A673 (cell line): ENCODE results near the gene AUH. TPM values are rescaled to one million over a fixed set of nuclear protein-coding genes. Genes with fewer than 3 reads are reported as not detected.

Experiments used
- BruUV-seq: library from RNA; stranded (reverse); fragments of 400-500 nt; replicated peaks from 2 replicates; lab custom pipeline; 2021; lab: Mats Ljungman, UMichigan
- CTCF ChIA-PET: fragments of 300-600 bp; sonication (Branson Sonifier 250); formaldehyde crosslinking; loops from one replicate; lab custom pipeline; 2022; ENCODE audit warnings: antibody characterized with exemption; lab: Charles Lee
- POLR2A ChIA-PET: fragments of 300-600 bp; sonication (Branson Sonifier 250); formaldehyde crosslinking; loops from one replicate; lab custom pipeline; 2022; ENCODE audit warnings: antibody characterized with exemption; ENCODE audit not compliant: low non-redundant PET; lab: Charles Lee
- DNase-seq: peaks from one replicate; pipeline ENCODE4 v3.0.0-alpha.2; 2015; ENCODE audit warnings: low spot score
- H3K27ac ChIP-seq: fragments of 200-600 bp; sonication (generic); 2 replicates; pipeline ENCODE4 v1.5.1; 2016; ENCODE audit warnings: mixed run types, low read depth, mild to moderate bottlenecking, mixed read lengths, antibody characterized with exemption, low read length; ENCODE audit not compliant: poor library complexity, severe bottlenecking
- H3K27me3 ChIP-seq: fragments of 200-600 bp; sonication (generic); replicated peaks from 2 replicates; pipeline ENCODE4 v1.6.1; 2017; ENCODE audit warnings: mixed run types, low read depth, mild to moderate bottlenecking, mixed read lengths, antibody characterized with exemption, low read length; ENCODE audit not compliant: insufficient read depth, poor library complexity
- H3K36me3 ChIP-seq: fragments of 200-600 bp; sonication (generic); 2 replicates; pipeline ENCODE4 v1.6.1; 2016; ENCODE audit warnings: mixed run types, mild to moderate bottlenecking, mixed read lengths, antibody characterized with exemption, low read length; ENCODE audit not compliant: insufficient read depth, poor library complexity, severe bottlenecking
- H3K4me1 ChIP-seq: fragments of 200-600 bp; sonication (generic); 2 replicates; pipeline ENCODE4 v1.6.1; 2017; ENCODE audit warnings: mixed run types, mild to moderate bottlenecking, mixed read lengths, antibody characterized with exemption, low read length; ENCODE audit not compliant: insufficient read depth, poor library complexity, severe bottlenecking
- H3K4me3 ChIP-seq: fragments of 200-600 bp; sonication (generic); 2 replicates; pipeline ENCODE4 v1.5.1; 2016; ENCODE audit warnings: low read depth, mixed run types, mild to moderate bottlenecking, mixed read lengths, low read length; ENCODE audit not compliant: poor library complexity, severe bottlenecking
- H3K9me3 ChIP-seq: fragments of 200-600 bp; sonication (generic); 2 replicates; pipeline ENCODE4 v1.6.1; 2016; ENCODE audit warnings: mixed run types, low read depth, mild to moderate bottlenecking, mixed read lengths, antibody characterized with exemption, low read length; ENCODE audit not compliant: poor library complexity, severe bottlenecking
- EZH2 ChIP-seq: fragments of 200-600 bp; sonication (generic); IDR thresholded peaks from 2 replicates; pipeline ENCODE4 v1.6.1; 2017; ENCODE audit warnings: borderline replicate concordance, low read depth, mild to moderate bottlenecking, mixed read lengths, antibody characterized with exemption, low read length; ENCODE audit not compliant: poor library complexity, severe bottlenecking
- intact Hi-C: fragments of 100-400 bp; cut with micrococcal nuclease; formaldehyde crosslinking; loops from one replicate; pipeline ENCODE4 v1.10.0; 2022; ENCODE audit not compliant: unreplicated experiment
- total RNA-seq: library from RNA; stranded (reverse); gene quantifications from 2 replicates; pipeline ENCODE4 v1.2.3, GENCODE V29; 2021
- TF ChIP-seq, protein P1 (sequence below): fragments of 300-800, 200-600 bp; sonication (generic); conservative IDR thresholded peaks from 2 replicates; pipeline ENCODE4 v1.5.1; 2017; ENCODE audit warnings: low read depth, mild to moderate bottlenecking, antibody characterized with exemption, low read length, moderate library complexity, mixed read lengths

The AUH gene
- total RNA-seq, 1 experiment from 2014 or later: 12.3 TPM

DNA sequence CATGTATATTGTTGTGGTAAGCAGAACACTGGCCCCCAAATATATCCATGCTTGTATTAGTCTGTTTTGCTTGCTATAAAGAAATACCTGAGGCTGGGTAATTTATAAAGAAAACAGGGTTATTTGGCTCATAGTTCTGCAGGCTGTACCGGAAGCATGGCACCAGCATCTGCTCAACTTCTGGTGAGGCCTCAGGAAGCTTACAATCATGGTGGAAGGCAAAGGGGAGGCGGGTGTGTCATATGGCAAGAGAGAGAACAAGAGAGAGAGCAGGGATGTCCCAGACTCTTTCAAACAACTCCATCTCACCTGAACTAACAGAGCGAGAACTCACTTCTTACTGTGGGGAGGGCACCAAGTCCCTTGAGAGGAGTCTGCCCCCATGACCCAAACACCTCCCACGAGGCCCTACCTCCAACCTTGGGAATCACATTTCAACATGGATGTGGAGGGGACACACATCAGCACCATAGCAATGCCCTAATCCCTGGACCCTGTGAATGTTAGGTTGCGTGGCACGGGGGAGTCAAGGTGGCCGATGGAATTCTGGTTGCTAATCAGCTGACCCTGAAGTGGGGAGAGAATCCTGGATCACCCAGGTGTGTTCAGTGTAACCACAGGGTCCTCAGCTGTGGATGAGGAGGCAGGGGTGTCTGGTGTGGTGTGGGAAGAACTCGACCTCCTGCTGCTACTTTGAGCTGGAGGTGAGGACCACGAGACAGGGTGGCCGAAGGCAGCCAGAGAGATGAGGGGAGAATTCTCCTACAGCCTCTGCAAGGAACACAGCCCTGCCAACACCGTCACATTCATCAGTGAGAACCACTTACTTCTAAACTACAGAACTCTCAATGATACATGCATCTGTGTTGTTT is 172.8 kb downstream of the AUH start:
- TF ChIP-seq, protein P1, sequence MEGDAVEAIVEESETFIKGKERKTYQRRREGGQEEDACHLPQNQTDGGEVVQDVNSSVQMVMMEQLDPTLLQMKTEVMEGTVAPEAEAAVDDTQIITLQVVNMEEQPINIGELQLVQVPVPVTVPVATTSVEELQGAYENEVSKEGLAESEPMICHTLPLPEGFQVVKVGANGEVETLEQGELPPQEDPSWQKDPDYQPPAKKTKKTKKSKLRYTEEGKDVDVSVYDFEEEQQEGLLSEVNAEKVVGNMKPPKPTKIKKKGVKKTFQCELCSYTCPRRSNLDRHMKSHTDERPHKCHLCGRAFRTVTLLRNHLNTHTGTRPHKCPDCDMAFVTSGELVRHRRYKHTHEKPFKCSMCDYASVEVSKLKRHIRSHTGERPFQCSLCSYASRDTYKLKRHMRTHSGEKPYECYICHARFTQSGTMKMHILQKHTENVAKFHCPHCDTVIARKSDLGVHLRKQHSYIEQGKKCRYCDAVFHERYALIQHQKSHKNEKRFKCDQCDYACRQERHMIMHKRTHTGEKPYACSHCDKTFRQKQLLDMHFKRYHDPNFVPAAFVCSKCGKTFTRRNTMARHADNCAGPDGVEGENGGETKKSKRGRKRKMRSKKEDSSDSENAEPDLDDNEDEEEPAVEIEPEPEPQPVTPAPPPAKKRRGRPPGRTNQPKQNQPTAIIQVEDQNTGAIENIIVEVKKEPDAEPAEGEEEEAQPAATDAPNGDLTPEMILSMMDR: no peak
- no peak for TF ChIP-seq EZH2
- no peaks in the 10 kb centered on the region for H3K36me3 ChIP-seq
- no peak overlapping the region for H3K27ac ChIP-seq
- intact Hi-C loops: no loop called here
- no peak for DNase-seq
- CTCF ChIA-PET: no interaction called here
- no peaks in the 10 kb centered on the region for H3K9me3 ChIP-seq
- no peak overlapping the region for H3K4me3 ChIP-seq
- peaks cover 18% of the 10 kb centered on the region for H3K4me1 ChIP-seq
- POLR2A ChIA-PET: no interaction called here
- no peaks in the 10 kb centered on the region for H3K27me3 ChIP-seq
- BruUV-seq: no TSS peak

GRCh38 chr9:91187965-91188344 is 173.8 kb downstream of the AUH start:
- POLR2A ChIA-PET: no interaction called here
- TF ChIP-seq, protein P1: no peak
- TF ChIP-seq EZH2: no peak
- Histone ChIP-seq H3K36me3 (no peaks in the 10 kb centered on the region), H3K4me3 (no peak overlapping the region), H3K27ac (no peak overlapping the region), H3K27me3 (no peaks in the 10 kb centered on the region), H3K4me1 (peaks cover 9% of the 10 kb centered on the region), H3K9me3 (no peaks in the 10 kb centered on the region)
- DNase-seq: no peak
- CTCF ChIA-PET: no interaction called here
- intact Hi-C loops: no loop called here
- BruUV-seq: no TSS peak

DNA sequence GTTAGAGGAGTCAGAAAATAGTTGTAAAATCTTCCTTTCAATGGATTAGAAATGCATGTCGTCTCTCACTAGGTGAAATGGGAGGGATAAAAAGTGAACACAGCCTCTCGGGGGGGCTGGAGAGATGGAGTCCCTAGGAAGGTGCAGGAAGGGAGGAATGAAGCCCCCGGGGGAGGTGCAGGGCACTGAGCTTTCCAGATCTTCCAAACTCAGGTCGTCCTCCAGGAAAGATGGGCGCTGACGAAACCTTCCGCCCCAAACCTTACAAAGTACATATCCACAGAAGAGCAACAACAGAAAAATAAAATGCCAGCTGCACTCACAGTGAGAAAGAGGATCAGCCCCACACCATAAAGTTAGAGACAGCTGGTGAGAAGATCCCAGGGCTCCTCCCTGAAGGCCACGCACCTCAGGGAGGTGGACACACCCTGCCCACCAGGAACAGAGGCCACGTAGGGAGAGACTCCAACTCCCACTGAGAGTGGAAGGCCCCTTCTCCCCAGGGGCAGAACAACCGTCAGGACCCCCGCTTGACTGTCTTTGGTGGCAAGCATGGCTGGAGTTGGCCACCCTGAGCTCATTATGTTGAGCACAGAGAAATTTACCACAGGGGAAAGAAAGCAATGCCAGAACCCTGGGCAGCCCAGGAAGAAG is 174.3 kb downstream of the AUH start:
- no peak for DNase-seq
- Histone ChIP-seq H3K4me3 (no peak overlapping the region), H3K9me3 (no peaks in the 10 kb centered on the region), H3K27me3 (no peaks in the 10 kb centered on the region), H3K27ac (no peak overlapping the region), H3K36me3 (no peaks in the 10 kb centered on the region), H3K4me1 (peaks cover 4% of the 10 kb centered on the region)
- CTCF ChIA-PET: no interaction called here
- POLR2A ChIA-PET: no interaction called here
- no TSS peak for BruUV-seq
- TF ChIP-seq, protein P1: no peak
- TF ChIP-seq EZH2: no peak
- intact Hi-C loops: no loop called here
